K562 (cell line): ENCODE measurements around the gene MGRN1. TPM values are rescaled to one million over a fixed set of nuclear protein-coding genes. Genes with fewer than 3 reads are reported as not detected.
A peak's percentile ranks its signal among the peaks of the same experiment; 100 is the strongest.

ENCODE experiments used
- CBFA2T3 ChIP-seq: fragments of 450-650 bp; IDR thresholded peaks from 2 replicates; pipeline ENCODE4 v1.6.1; 2017
- NFATC3 ChIP-seq: fragments of 450-650 bp; IDR thresholded peaks from 2 replicates; pipeline ENCODE4 v1.6.1; 2017; ENCODE audit warnings: mild to moderate bottlenecking
- NFE2L1 ChIP-seq: fragments of 450-650 bp; IDR thresholded peaks from 2 replicates; pipeline ENCODE4 v1.6.1; 2016; ENCODE audit warnings: missing genetic modification characterization, low read depth, mild to moderate bottlenecking, missing compliant biosample characterization, moderate library complexity, borderline replicate concordance
- NR2C2 ChIP-seq, 2 experiments: fragments of 200-800 bp in 1 of 2; sonication (Bioruptor generic) in 1 of 2; sonication (generic) in 1 of 2; formaldehyde crosslinking in 1 of 2; IDR thresholded peaks; 2 replicates each; pipeline versions ENCODE4 v1.6.1 to v1.8.0; 2016 to 2022; ENCODE audit warnings: mild to moderate bottlenecking in 1 of 2, missing compliant biosample characterization in 1 of 2, missing genetic modification characterization in 1 of 2, missing genetic modification reagents in 1 of 2
- PHF20 ChIP-seq: fragments of 450-650 bp; IDR thresholded peaks from 2 replicates; pipeline ENCODE4 v1.6.1; 2018; ENCODE audit not compliant: partially characterized antibody
- PRMT5 ChIP-seq: sonication (generic); formaldehyde crosslinking; IDR thresholded peaks from 2 replicates; pipeline ENCODE4 v1.5.0; 2020; ENCODE audit warnings: missing genetic modification reagents
- SMARCC2 ChIP-seq: fragments of 450-650 bp; IDR thresholded peaks from 2 replicates; pipeline ENCODE4 v1.6.1; 2017; ENCODE audit warnings: antibody characterized with exemption, moderate library complexity, mild to moderate bottlenecking, low read depth
- TGIF2 ChIP-seq: sonication (generic); formaldehyde crosslinking; IDR thresholded peaks from 2 replicates; pipeline ENCODE4 v1.8.1; 2022; ENCODE audit warnings: mild to moderate bottlenecking, missing genetic modification reagents, moderate library complexity
- ZZZ3 ChIP-seq: fragments of 450-650 bp; IDR thresholded peaks from 2 replicates; pipeline ENCODE4 v1.6.1; 2016; ENCODE audit warnings: antibody characterized with exemption, mild to moderate bottlenecking, moderate library complexity
- polyA plus RNA-seq, 8 experiments: library from polyadenylated mRNA; depleted of rRNA in 4 of 8; stranded (reverse) in 5 of 8; unstranded in 3 of 8; fragments of >200 nt; fragmentation: Nextera tagmentation in 2 of 8; fragmentation: Illumina TruSeq in 1 of 8; extraction: Ambion mirVana in 2 of 8; extraction: Trizol in 1 of 8; gene quantifications; 2 replicates each; pipeline versions ENCODE4 v1.2.1 to v1.2.3, GENCODE V29; 2011 to 2014; ENCODE audit warnings: inconsistent platforms in 1 of 8, missing spikeins in 1 of 8
- total RNA-seq, 7 experiments: library from RNA; depleted of rRNA in 6 of 7; stranded (reverse); fragments of >200 nt in 6 of 7; fragmentation: Illumina TruSeq in 2 of 7; extraction: Trizol in 2 of 7; gene quantifications; 2 replicates each; pipeline versions ENCODE4 v1.2.1 to v1.2.3, GENCODE V29; 2011 to 2021; ENCODE audit warnings: low replicate concordance in 1 of 7
- TF ChIP-seq, protein P1 (sequence below): fragments of 250-450 bp; sonication (Bioruptor Pico); IDR thresholded peaks from 2 replicates; pipeline ENCODE4 v1.9.0; 2021; ENCODE audit warnings: mild to moderate bottlenecking, inconsistent platforms
- TF ChIP-seq, protein P2 (sequence below): sonication (generic); formaldehyde crosslinking; IDR thresholded peaks from 2 replicates; pipeline ENCODE4 v1.8.0; 2022; ENCODE audit warnings: mild to moderate bottlenecking, missing genetic modification reagents
- TF ChIP-seq, protein P3 (sequence below): sonication (generic); formaldehyde crosslinking; IDR thresholded peaks from 2 replicates; pipeline ENCODE4 v1.8.1; 2023; ENCODE audit warnings: mild to moderate bottlenecking, missing genetic modification reagents
- TF ChIP-seq, protein P4 (sequence below), 2 experiments: fragments of 450-650 bp; IDR thresholded peaks; 2 replicates each; pipeline ENCODE4 v1.6.1; 2018; ENCODE audit warnings: mild to moderate bottlenecking in 2 of 2, low read depth in 1 of 2; ENCODE audit not compliant: partially characterized antibody in 2 of 2
- TF ChIP-seq, protein P5 (sequence below): sonication (generic); formaldehyde crosslinking; IDR thresholded peaks from 2 replicates; pipeline ENCODE4 v1.8.1; 2023; ENCODE audit warnings: mild to moderate bottlenecking, missing genetic modification reagents

MGRN1 gene
- total and polyA plus RNA-seq, 9 of the 15 experiments (the other 6 are each of a cell fraction or from before 2014, with no cell fraction given), result 0.15 to 37.9 (median 6.0) TPM

DNA sequence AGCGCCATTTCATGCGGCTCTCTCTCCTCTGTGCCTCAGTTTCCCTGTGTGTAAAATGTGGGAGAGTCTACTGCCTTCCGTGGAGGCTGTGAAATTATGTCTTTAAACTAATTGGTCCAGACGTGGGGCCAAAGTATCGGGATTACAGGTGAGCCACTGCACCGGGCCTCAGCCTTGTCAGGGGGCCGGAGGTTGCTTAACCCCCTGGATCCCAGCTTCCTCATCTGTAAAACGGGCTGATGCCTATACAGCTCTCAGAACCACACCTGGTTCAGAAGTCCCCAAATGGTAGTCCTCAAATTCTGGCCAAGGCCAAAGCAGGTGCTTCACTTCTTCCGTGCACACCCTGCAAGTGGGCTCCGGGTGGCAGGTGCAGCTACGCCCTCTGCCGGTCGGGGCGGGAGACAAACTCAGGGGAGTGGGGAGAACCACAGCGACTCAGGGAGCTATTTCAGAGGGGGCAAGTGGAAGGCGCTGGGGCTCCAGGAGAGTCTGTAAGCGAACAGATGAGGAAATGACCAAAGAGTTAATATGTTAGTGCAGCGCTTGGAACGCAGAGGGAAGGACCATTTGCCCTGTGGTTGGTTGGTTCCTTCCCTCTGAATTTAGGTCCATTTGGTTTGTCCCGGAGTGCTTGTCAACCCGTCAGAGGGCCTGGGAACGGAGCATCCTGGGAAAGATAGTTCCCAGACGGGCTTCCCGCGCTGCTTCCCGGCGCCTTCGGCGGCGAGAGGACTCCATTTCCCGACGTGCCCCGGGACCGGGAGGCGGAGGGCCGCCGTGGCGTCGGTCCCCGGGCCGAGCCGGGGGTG, at the start of gene MGRN1 (continued):
- peak; percentile 26; the same call in 1 of the 2 replicates for TF ChIP-seq CBFA2T3
- no peak for TF ChIP-seq NR2C2 (CRISPR knock-in tag; IDR thresholded peaks at IDR 0.05)
- peak; percentile 92 for TF ChIP-seq NR2C2 (tag; IDR thresholded peaks at IDR 0.05)
- TF ChIP-seq PRMT5 (CRISPR knock-in tag), result no peak
- TF ChIP-seq NFATC3, result no peak
- TF ChIP-seq, protein P1, sequence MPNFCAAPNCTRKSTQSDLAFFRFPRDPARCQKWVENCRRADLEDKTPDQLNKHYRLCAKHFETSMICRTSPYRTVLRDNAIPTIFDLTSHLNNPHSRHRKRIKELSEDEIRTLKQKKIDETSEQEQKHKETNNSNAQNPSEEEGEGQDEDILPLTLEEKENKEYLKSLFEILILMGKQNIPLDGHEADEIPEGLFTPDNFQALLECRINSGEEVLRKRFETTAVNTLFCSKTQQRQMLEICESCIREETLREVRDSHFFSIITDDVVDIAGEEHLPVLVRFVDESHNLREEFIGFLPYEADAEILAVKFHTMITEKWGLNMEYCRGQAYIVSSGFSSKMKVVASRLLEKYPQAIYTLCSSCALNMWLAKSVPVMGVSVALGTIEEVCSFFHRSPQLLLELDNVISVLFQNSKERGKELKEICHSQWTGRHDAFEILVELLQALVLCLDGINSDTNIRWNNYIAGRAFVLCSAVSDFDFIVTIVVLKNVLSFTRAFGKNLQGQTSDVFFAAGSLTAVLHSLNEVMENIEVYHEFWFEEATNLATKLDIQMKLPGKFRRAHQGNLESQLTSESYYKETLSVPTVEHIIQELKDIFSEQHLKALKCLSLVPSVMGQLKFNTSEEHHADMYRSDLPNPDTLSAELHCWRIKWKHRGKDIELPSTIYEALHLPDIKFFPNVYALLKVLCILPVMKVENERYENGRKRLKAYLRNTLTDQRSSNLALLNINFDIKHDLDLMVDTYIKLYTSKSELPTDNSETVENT (CRISPR knock-in tag), result no peak
- TF ChIP-seq TGIF2 (CRISPR knock-in tag), result no peak; the same call in 1 of the 2 replicates
- no peak for TF ChIP-seq NFE2L1 (tag)
- TF ChIP-seq, protein P2, sequence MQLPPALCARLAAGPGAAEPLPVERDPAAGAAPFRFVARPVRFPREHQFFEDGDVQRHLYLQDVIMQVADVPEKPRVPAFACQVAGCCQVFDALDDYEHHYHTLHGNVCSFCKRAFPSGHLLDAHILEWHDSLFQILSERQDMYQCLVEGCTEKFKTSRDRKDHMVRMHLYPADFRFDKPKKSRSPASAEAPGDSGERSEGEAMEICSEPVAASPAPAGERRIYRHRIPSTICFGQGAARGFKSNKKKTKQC (CRISPR knock-in tag), result no peak
- TF ChIP-seq PHF20, result peak; percentile 61
- TF ChIP-seq, protein P3, sequence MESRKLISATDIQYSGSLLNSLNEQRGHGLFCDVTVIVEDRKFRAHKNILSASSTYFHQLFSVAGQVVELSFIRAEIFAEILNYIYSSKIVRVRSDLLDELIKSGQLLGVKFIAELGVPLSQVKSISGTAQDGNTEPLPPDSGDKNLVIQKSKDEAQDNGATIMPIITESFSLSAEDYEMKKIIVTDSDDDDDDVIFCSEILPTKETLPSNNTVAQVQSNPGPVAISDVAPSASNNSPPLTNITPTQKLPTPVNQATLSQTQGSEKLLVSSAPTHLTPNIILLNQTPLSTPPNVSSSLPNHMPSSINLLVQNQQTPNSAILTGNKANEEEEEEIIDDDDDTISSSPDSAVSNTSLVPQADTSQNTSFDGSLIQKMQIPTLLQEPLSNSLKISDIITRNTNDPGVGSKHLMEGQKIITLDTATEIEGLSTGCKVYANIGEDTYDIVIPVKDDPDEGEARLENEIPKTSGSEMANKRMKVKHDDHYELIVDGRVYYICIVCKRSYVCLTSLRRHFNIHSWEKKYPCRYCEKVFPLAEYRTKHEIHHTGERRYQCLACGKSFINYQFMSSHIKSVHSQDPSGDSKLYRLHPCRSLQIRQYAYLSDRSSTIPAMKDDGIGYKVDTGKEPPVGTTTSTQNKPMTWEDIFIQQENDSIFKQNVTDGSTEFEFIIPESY (CRISPR knock-in tag), result peak; percentile 85
- TF ChIP-seq ZZZ3, result no peak
- no peak for TF ChIP-seq SMARCC2
- TF ChIP-seq, protein P4, sequence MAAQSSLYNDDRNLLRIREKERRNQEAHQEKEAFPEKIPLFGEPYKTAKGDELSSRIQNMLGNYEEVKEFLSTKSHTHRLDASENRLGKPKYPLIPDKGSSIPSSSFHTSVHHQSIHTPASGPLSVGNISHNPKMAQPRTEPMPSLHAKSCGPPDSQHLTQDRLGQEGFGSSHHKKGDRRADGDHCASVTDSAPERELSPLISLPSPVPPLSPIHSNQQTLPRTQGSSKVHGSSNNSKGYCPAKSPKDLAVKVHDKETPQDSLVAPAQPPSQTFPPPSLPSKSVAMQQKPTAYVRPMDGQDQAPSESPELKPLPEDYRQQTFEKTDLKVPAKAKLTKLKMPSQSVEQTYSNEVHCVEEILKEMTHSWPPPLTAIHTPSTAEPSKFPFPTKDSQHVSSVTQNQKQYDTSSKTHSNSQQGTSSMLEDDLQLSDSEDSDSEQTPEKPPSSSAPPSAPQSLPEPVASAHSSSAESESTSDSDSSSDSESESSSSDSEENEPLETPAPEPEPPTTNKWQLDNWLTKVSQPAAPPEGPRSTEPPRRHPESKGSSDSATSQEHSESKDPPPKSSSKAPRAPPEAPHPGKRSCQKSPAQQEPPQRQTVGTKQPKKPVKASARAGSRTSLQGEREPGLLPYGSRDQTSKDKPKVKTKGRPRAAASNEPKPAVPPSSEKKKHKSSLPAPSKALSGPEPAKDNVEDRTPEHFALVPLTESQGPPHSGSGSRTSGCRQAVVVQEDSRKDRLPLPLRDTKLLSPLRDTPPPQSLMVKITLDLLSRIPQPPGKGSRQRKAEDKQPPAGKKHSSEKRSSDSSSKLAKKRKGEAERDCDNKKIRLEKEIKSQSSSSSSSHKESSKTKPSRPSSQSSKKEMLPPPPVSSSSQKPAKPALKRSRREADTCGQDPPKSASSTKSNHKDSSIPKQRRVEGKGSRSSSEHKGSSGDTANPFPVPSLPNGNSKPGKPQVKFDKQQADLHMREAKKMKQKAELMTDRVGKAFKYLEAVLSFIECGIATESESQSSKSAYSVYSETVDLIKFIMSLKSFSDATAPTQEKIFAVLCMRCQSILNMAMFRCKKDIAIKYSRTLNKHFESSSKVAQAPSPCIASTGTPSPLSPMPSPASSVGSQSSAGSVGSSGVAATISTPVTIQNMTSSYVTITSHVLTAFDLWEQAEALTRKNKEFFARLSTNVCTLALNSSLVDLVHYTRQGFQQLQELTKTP (IDR thresholded peaks at IDR 0.05; ENCODE audit: low read depth in 1 of 2, partially characterized antibody in 2 of 2), result peak; percentile 66 to 98
- TF ChIP-seq, protein P5, sequence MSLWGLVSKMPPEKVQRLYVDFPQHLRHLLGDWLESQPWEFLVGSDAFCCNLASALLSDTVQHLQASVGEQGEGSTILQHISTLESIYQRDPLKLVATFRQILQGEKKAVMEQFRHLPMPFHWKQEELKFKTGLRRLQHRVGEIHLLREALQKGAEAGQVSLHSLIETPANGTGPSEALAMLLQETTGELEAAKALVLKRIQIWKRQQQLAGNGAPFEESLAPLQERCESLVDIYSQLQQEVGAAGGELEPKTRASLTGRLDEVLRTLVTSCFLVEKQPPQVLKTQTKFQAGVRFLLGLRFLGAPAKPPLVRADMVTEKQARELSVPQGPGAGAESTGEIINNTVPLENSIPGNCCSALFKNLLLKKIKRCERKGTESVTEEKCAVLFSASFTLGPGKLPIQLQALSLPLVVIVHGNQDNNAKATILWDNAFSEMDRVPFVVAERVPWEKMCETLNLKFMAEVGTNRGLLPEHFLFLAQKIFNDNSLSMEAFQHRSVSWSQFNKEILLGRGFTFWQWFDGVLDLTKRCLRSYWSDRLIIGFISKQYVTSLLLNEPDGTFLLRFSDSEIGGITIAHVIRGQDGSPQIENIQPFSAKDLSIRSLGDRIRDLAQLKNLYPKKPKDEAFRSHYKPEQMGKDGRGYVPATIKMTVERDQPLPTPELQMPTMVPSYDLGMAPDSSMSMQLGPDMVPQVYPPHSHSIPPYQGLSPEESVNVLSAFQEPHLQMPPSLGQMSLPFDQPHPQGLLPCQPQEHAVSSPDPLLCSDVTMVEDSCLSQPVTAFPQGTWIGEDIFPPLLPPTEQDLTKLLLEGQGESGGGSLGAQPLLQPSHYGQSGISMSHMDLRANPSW (CRISPR knock-in tag), result no peak
